Suprapubic skin (tissue), 4 donors: ENCODE results near the gene SEMA3A. TPM values are rescaled to one million over a fixed set of nuclear protein-coding genes. Genes with fewer than 3 reads are reported as not detected.

ENCODE experiments used
- DNase-seq, 2 donors: peaks; one replicate each; pipeline ENCODE4 v3.0.0-alpha.2; 2019; ENCODE audit warnings: low spot score in 2 of 2
- H3K27ac ChIP-seq: fragments of 200-600 bp; sonication (generic); one replicate; pipeline ENCODE4 v1.5.1; 2019
- H3K27me3 ChIP-seq: fragments of 200-600 bp; sonication (generic); one replicate; pipeline ENCODE4 v1.5.1; 2019
- H3K36me3 ChIP-seq: fragments of 200-600 bp; sonication (generic); one replicate; pipeline ENCODE4 v1.5.1; 2019
- H3K4me1 ChIP-seq: fragments of 200-600 bp; sonication (generic); one replicate; pipeline ENCODE4 v1.5.1; 2019
- H3K4me3 ChIP-seq: fragments of 200-600 bp; sonication (generic); one replicate; pipeline ENCODE4 v1.5.1; 2019; ENCODE audit warnings: mild to moderate bottlenecking
- H3K9me3 ChIP-seq: fragments of 200-600 bp; sonication (generic); one replicate; pipeline ENCODE4 v1.5.1; 2019
- CTCF ChIP-seq, 2 donors: fragments of 200-600 bp in 1 of 2; fragments of 450-650 bp in 1 of 2; sonication (generic) in 1 of 2; IDR thresholded peaks; one replicate each; pipeline ENCODE4 v1.5.1; 2016 to 2019; ENCODE audit warnings: antibody characterized with exemption in 2 of 2, mild to moderate bottlenecking in 1 of 2, moderate library complexity in 1 of 2
- EP300 ChIP-seq: sonication (generic); formaldehyde crosslinking; IDR thresholded peaks from one replicate; pipeline ENCODE4 v1.6.1; 2017; ENCODE audit warnings: antibody characterized with exemption
- POLR2A ChIP-seq, 2 donors: fragments of 450-650 bp; IDR thresholded peaks; one replicate each; pipeline ENCODE4 v1.6.1; 2017; ENCODE audit warnings: antibody characterized with exemption in 2 of 2, mild to moderate bottlenecking in 2 of 2, moderate library complexity in 2 of 2
- POLR2AphosphoS5 ChIP-seq, 3 donors: sonication (generic); formaldehyde crosslinking; IDR thresholded peaks; one replicate each; pipeline ENCODE4 v1.6.1; 2017; ENCODE audit warnings: antibody characterized with exemption in 3 of 3
- WGBS: methylation state at CpG from one replicate; pipeline ENCODE4 v1.1.5; 2018; 5-methylcytosine and 5-hydroxymethylcytosine counted together
- total RNA-seq, 4 donors: library from RNA; depleted of rRNA; stranded (reverse); fragments of >200 nt; gene quantifications; one replicate each; pipeline ENCODE4 v1.1.0, GENCODE V29; 2016

The SEMA3A gene
- total RNA-seq, 4 donors from 2014 or later: 1.1 to 7.3 (median 3.2) TPM

- no peaks in the 10 kb centered on the region for H3K9me3 ChIP-seq
- H3K27me3 ChIP-seq: no peaks in the 10 kb centered on the region
- no peaks in the 10 kb centered on the region for H3K36me3 ChIP-seq
- H3K4me3 ChIP-seq: no peak overlapping the region
- peaks cover 19% of the 10 kb centered on the region for H3K4me1 ChIP-seq
- TF ChIP-seq EP300 (no peak), POLR2A (IDR thresholded peaks at IDR 0.05) (no peak), CTCF (IDR thresholded peaks at IDR 0.05) (no peak), POLR2AphosphoS5 (IDR thresholded peaks at IDR 0.05) (no peak)
- no peak overlapping the region for H3K27ac ChIP-seq
- DNase-seq: no peak
- 58% methylated on average over 5 of the region's 5 CpGs for WGBS
These were observed 171.8 kb downstream of the SEMA3A start for GRCh38 chr7:84022684-84023308.

GRCh38 chr7:84022009-84022408 is 172.6 kb downstream of the SEMA3A start:
- no peak for DNase-seq
- no peaks in the 10 kb centered on the region for H3K9me3 ChIP-seq
- no peaks in the 10 kb centered on the region for H3K27me3 ChIP-seq
- peaks cover 19% of the 10 kb centered on the region for H3K4me1 ChIP-seq
- no peak overlapping the region for H3K4me3 ChIP-seq
- TF ChIP-seq POLR2AphosphoS5 (IDR thresholded peaks at IDR 0.05) (no peak), EP300 (no peak), CTCF (IDR thresholded peaks at IDR 0.05) (no peak), POLR2A (IDR thresholded peaks at IDR 0.05) (no peak)
- no peak overlapping the region for H3K27ac ChIP-seq
- 87% methylated on average over 2 of the region's 2 CpGs for WGBS
- H3K36me3 ChIP-seq: no peaks in the 10 kb centered on the region

- no peaks in the 10 kb centered on the region for H3K36me3 ChIP-seq
- no peak for DNase-seq
- peaks cover 19% of the 10 kb centered on the region for H3K4me1 ChIP-seq
- H3K27ac ChIP-seq: no peak overlapping the region
- no peaks in the 10 kb centered on the region for H3K27me3 ChIP-seq
- H3K4me3 ChIP-seq: no peak overlapping the region
- WGBS: 82% methylated on average over 6 of the region's 6 CpGs
- no peaks in the 10 kb centered on the region for H3K9me3 ChIP-seq
- no peak for TF ChIP-seq POLR2AphosphoS5 (IDR thresholded peaks at IDR 0.05)
- no peak for TF ChIP-seq POLR2A (IDR thresholded peaks at IDR 0.05)
- TF ChIP-seq CTCF (IDR thresholded peaks at IDR 0.05): no peak
- TF ChIP-seq EP300: no peak
These were observed 173.2 kb downstream of the SEMA3A start for GRCh38 chr7:84021292-84021908.

DNA sequence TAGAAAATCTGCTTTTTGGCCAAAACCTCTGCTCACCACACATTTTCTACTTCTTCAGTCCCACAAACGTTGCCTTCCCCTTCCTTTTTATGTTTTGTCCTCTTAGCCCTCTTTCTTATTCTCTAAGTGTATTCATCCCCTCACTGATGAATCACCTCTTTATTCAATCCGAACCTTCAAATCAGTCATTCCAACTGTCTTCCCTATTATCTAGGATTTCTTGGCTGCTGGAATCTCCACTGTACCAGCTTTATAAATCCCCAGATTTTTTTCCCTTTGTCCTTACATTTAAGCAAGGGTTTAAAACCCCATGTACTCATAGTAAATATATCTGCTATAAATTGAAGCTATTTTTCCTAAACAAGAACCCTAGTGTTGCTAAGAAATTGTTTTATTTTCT is 176.9 kb downstream of the SEMA3A start:
- no peak overlapping the region for H3K27ac ChIP-seq
- H3K27me3 ChIP-seq: no peaks in the 10 kb centered on the region
- WGBS: 44% methylated on average over 2 of the region's 2 CpGs
- no peaks in the 10 kb centered on the region for H3K9me3 ChIP-seq
- TF ChIP-seq POLR2A (IDR thresholded peaks at IDR 0.05) (no peak), EP300 (no peak), POLR2AphosphoS5 (IDR thresholded peaks at IDR 0.05) (no peak), CTCF (IDR thresholded peaks at IDR 0.05) (no peak)
- no peak for DNase-seq
- H3K36me3 ChIP-seq: no peaks in the 10 kb centered on the region
- H3K4me1 ChIP-seq: peaks cover under 1% of the 10 kb centered on the region
- H3K4me3 ChIP-seq: no peak overlapping the region

DNA sequence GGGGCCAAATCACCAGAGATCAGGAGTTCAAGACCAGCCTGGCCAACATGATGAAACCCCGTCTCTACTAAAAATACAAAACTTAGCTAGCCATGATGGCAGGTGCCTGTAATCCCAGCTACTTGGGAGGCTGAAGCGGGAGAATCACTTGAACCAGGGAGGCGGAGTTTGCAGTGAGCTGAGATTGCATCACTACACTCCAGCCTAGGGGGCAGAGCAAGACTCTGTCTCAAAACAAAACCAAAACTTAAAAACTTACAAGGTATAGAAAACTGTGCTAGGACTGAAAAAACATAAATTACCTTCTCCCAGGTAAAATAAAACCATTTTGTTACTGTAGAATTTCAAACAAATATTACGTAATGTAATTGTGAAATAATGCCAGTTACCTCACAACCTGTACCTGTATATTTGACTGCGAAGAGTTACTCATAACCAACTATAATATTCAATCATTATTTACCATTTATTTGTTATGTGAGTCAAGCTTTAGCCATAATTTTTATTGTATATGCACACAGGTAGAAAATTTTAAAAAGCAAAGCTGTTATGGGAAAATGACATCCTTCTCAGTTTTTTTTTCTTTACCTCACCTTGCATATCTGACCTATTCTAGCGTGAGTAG is 180.9 kb downstream of the SEMA3A start:
- no peaks in the 10 kb centered on the region for H3K9me3 ChIP-seq

More for the DNA sequence above, 180.9 kb downstream of the SEMA3A start:
- Histone ChIP-seq H3K36me3 (no peaks in the 10 kb centered on the region), H3K4me1 (no peaks in the 10 kb centered on the region), H3K27ac (no peak overlapping the region), H3K27me3 (no peaks in the 10 kb centered on the region), H3K4me3 (no peak overlapping the region)
- no peak for TF ChIP-seq POLR2A (IDR thresholded peaks at IDR 0.05)
- 95% methylated on average over 6 of the region's 6 CpGs for WGBS
- DNase-seq: no peak
